ENCODE results near the gene IFI27.

DNA sequence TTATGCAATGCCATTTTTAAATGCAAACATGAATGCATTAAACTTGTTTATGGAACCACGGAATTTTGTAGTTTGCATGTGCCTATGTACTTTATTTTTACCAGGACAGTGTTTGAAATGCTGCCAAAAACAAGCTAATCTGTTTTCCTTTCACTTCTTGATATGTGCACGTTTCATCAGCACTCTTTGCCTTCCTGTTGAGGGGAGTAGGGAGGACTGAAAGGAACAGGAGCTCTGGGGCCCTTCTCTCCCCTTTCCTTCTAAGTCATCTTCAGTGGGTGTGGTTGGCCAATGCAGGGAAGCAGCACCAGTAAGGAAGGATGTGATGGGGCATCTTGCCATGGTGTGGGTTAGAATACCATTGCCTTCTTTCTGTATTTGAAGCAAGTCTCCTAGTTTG lies 51.4 kb downstream of the IFI27 start:
- TF ChIP-seq, protein P1, sequence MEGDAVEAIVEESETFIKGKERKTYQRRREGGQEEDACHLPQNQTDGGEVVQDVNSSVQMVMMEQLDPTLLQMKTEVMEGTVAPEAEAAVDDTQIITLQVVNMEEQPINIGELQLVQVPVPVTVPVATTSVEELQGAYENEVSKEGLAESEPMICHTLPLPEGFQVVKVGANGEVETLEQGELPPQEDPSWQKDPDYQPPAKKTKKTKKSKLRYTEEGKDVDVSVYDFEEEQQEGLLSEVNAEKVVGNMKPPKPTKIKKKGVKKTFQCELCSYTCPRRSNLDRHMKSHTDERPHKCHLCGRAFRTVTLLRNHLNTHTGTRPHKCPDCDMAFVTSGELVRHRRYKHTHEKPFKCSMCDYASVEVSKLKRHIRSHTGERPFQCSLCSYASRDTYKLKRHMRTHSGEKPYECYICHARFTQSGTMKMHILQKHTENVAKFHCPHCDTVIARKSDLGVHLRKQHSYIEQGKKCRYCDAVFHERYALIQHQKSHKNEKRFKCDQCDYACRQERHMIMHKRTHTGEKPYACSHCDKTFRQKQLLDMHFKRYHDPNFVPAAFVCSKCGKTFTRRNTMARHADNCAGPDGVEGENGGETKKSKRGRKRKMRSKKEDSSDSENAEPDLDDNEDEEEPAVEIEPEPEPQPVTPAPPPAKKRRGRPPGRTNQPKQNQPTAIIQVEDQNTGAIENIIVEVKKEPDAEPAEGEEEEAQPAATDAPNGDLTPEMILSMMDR (IDR thresholded peaks at IDR 0.05; ENCODE audit: low read length) = no peak
- no peak for TF ChIP-seq EZH2phosphoT487 (IDR thresholded peaks at IDR 0.05; ENCODE audit: low read length)
- no peak for TF ChIP-seq EZH2 (optimal IDR thresholded peaks at IDR 0.05; ENCODE audit: low read depth, low read length)
